MM.1S (cell line): ENCODE measurements around the gene TPTE2.
A peak's percentile ranks its signal among the peaks of the same experiment; 100 is the strongest.

Experiments used
- DNase-seq: peaks from one replicate; pipeline ENCODE4 v3.0.0-alpha.2; 2015
- H2AFZ ChIP-seq: fragments of 300-600 bp; sonication (generic); 2 replicates; pipeline ENCODE4 v1.6.0; 2016; ENCODE audit warnings: antibody characterized with exemption, low read length
- H3F3A ChIP-seq: fragments of 300-600 bp; sonication (generic); 2 replicates; pipeline ENCODE4 v1.6.1; 2016; ENCODE audit warnings: mild to moderate bottlenecking, antibody characterized with exemption, low read length, moderate library complexity, mixed read lengths; ENCODE audit not compliant: insufficient read depth
- H3K27ac ChIP-seq: fragments of 300-600 bp; sonication (generic); 2 replicates; pipeline ENCODE4 v1.5.1; 2016; ENCODE audit warnings: mild to moderate bottlenecking, low read length
- H3K27me3 ChIP-seq: fragments of 300-600 bp; sonication (generic); replicated peaks from 2 replicates; pipeline ENCODE4 v1.6.0; 2016; ENCODE audit warnings: low read length; ENCODE audit not compliant: insufficient read depth
- H3K36me3 ChIP-seq: fragments of 300-600 bp; sonication (generic); replicated peaks from 2 replicates; pipeline ENCODE4 v1.6.1; 2016; ENCODE audit warnings: mild to moderate bottlenecking, low read length, mixed read lengths; ENCODE audit not compliant: insufficient read depth
- H3K4me1 ChIP-seq: fragments of 300-600 bp; sonication (generic); 2 replicates; pipeline ENCODE4 v1.6.1; 2016; ENCODE audit warnings: low read length, mixed read lengths
- H3K4me2 ChIP-seq: fragments of 300-600 bp; sonication (generic); 2 replicates; pipeline ENCODE4 v1.6.0; 2016; ENCODE audit warnings: low read depth, low read length
- H3K4me3 ChIP-seq: fragments of 300-600 bp; sonication (generic); 2 replicates; pipeline ENCODE4 v1.5.1; 2016; ENCODE audit warnings: low read length, mixed read lengths
- H3K79me2 ChIP-seq: fragments of 300-600 bp; sonication (generic); 2 replicates; pipeline ENCODE4 v1.6.1; 2016; ENCODE audit warnings: mixed run types, low read length, mixed read lengths
- H3K9ac ChIP-seq: fragments of 300-600 bp; sonication (generic); 2 replicates; pipeline ENCODE4 v1.6.1; 2016; ENCODE audit warnings: low read length, mixed read lengths
- H3K9me2 ChIP-seq: fragments of 300-600 bp; sonication (generic); replicated peaks from 2 replicates; pipeline ENCODE4 v1.6.1; 2016; ENCODE audit warnings: mild to moderate bottlenecking, low read length, mixed read lengths; ENCODE audit not compliant: insufficient read depth
- H3K9me3 ChIP-seq: fragments of 300-600 bp; sonication (generic); replicated peaks from 2 replicates; pipeline ENCODE4 v1.6.1; 2016; ENCODE audit warnings: mild to moderate bottlenecking, low read length, mixed read lengths; ENCODE audit not compliant: insufficient read depth
- H4K20me1 ChIP-seq: fragments of 300-600 bp; sonication (generic); 2 replicates; pipeline ENCODE4 v1.6.1; 2016; ENCODE audit warnings: mild to moderate bottlenecking, low read length, moderate library complexity, mixed read lengths; ENCODE audit not compliant: insufficient read depth
- CTCF ChIP-seq: fragments of 300-600 bp; sonication (generic); IDR thresholded peaks from 2 replicates; pipeline ENCODE4 v1.5.1; 2016; ENCODE audit warnings: antibody characterized with exemption, low read length, mixed read lengths
- EZH2 ChIP-seq: fragments of 300-600 bp; sonication (generic); optimal IDR thresholded peaks from 2 replicates; pipeline ENCODE3; 2017; ENCODE audit warnings: low read depth, mild to moderate bottlenecking, antibody characterized with exemption, low read length, mixed read lengths
- EZH2phosphoT487 ChIP-seq: fragments of 300-600 bp; sonication (generic); IDR thresholded peaks from 2 replicates; pipeline ENCODE4 v1.6.1; 2018; ENCODE audit warnings: antibody characterized with exemption, low read length

TPTE2 gene

GRCh38 chr13:19587635-19588300 is 26.4 kb upstream of the TPTE2 start:
- H2AFZ ChIP-seq, result peak overlapping the region; percentile 87
- DNase-seq, result peak; percentile 67
- no peaks in the 10 kb centered on the region for H3K9me3 ChIP-seq
- H4K20me1 ChIP-seq, result no peaks in the 10 kb centered on the region
- no peaks in the 10 kb centered on the region for H3K36me3 ChIP-seq
- TF ChIP-seq EZH2, result no peak
- TF ChIP-seq CTCF, result peak; percentile 63
- no peaks in the 10 kb centered on the region for H3F3A ChIP-seq
- H3K79me2 ChIP-seq, result no peaks in the 10 kb centered on the region
- H3K27ac ChIP-seq, result peak overlapping the region; percentile 69; the same call in 1 of the 2 replicates
- no peak overlapping the region for H3K9ac ChIP-seq
- no peaks in the 10 kb centered on the region for H3K4me1 ChIP-seq
- peak overlapping the region; percentile 66; the same call in 1 of the 2 replicates for H3K4me2 ChIP-seq
- H3K27me3 ChIP-seq, result no peaks in the 10 kb centered on the region
- H3K4me3 ChIP-seq, result no peak overlapping the region
- H3K9me2 ChIP-seq, result no peaks in the 10 kb centered on the region

GRCh38 chr13:19586904-19587634 is 25.7 kb upstream of the TPTE2 start:
- H3K27ac ChIP-seq, result peak overlapping the region; percentile 69
- H3K9me3 ChIP-seq, result no peaks in the 10 kb centered on the region
- no peaks in the 10 kb centered on the region for H3K79me2 ChIP-seq
- DNase-seq, result peak; percentile 74
- peak overlapping the region; percentile 29; the same call in 1 of the 2 replicates for H3K9ac ChIP-seq
- no peaks in the 10 kb centered on the region for H3K4me1 ChIP-seq
- no peaks in the 10 kb centered on the region for H3K9me2 ChIP-seq
- H4K20me1 ChIP-seq, result no peaks in the 10 kb centered on the region
- peak overlapping the region; percentile 67 for H3K4me3 ChIP-seq
- TF ChIP-seq EZH2phosphoT487 (no peak), EZH2 (no peak), CTCF (no peak)
- H2AFZ ChIP-seq, result peak overlapping the region; percentile 87
- no peaks in the 10 kb centered on the region for H3F3A ChIP-seq
- H3K36me3 ChIP-seq, result no peaks in the 10 kb centered on the region
- H3K27me3 ChIP-seq, result no peaks in the 10 kb centered on the region
- H3K4me2 ChIP-seq, result peak overlapping the region; percentile 66

- no peak overlapping the region for H3K27ac ChIP-seq
- H3K9me3 ChIP-seq, result no peaks in the 10 kb centered on the region
- no peaks in the 10 kb centered on the region for H3K4me1 ChIP-seq
- H3K9me2 ChIP-seq, result no peaks in the 10 kb centered on the region
- no peaks in the 10 kb centered on the region for H3K79me2 ChIP-seq
- H2AFZ ChIP-seq, result no peak overlapping the region
- no peaks in the 10 kb centered on the region for H3K36me3 ChIP-seq
- H3K4me2 ChIP-seq, result no peak overlapping the region
- H3K9ac ChIP-seq, result no peak overlapping the region
- no peaks in the 10 kb centered on the region for H3F3A ChIP-seq
- H4K20me1 ChIP-seq, result no peaks in the 10 kb centered on the region
- DNase-seq, result no peak
- no peak overlapping the region for H3K4me3 ChIP-seq
- H3K27me3 ChIP-seq, result no peaks in the 10 kb centered on the region
- TF ChIP-seq EZH2 (no peak), EZH2phosphoT487 (no peak), CTCF (no peak)
These were observed 20.3 kb upstream of the TPTE2 start for GRCh38 chr13:19581675-19582074.
